ENCODE results near the gene RAB4A. TPM values are rescaled to one million over a fixed set of nuclear protein-coding genes. Genes with fewer than 3 reads are reported as not detected.

RAB4A gene
- total and polyA plus RNA-seq, 2 of the 4 experiments (the other 2 are of a cell fraction): 25.6 to 26.2 TPM

GRCh38 chr1:229288516-229288915 lies 17.6 kb downstream of the RAB4A start:
- Histone ChIP-seq H2AK5ac (ENCODE audit: low read depth, low read length) (no peak overlapping the region), H3K9ac (ENCODE audit: low read depth, low read length) (no peak overlapping the region), H3K36me3 (ENCODE audit: control insufficient read depth, insufficient read depth, low read length) (peaks cover 12% of the 10 kb centered on the region), H3K18ac (ENCODE audit: low read depth, low read length) (no peak overlapping the region), H2BK120ac (ENCODE audit: low read depth, low read length) (no peak overlapping the region), H4K8ac (ENCODE audit: low read depth in 2 of 2, low read length in 2 of 2) (no peak overlapping the region), H2AK9ac (replicated peaks; ENCODE audit: low read depth, low read length, poor library complexity) (no peak overlapping the region), H4K20me1 (ENCODE audit: insufficient read depth, low read length) (peaks cover 13% of the 10 kb centered on the region; the same call in 1 of the 2 replicates), H3K23ac (ENCODE audit: low read depth, low read length) (no peak overlapping the region), H3K4me2 (ENCODE audit: low read depth, low read length) (no peak overlapping the region), H3K27ac (ENCODE audit: insufficient read depth, low read length) (no peak overlapping the region), H3K79me1 (ENCODE audit: low read depth in 1 of 2, low read length in 2 of 2) (peaks cover 20 to 54% of the 10 kb centered on the region in 2 experiments), H3K56ac (ENCODE audit: extremely low read depth, insufficient read depth, low read length) (no peak overlapping the region), H3K4ac (ENCODE audit: low read depth, low read length) (no peak overlapping the region), H2BK5ac (ENCODE audit: low read depth, low read length, poor library complexity, severe bottlenecking) (no peak overlapping the region), H3K4me1 (ENCODE audit: control insufficient read depth, insufficient read depth, low read length) (peaks cover 9% of the 10 kb centered on the region), H4K5ac (ENCODE audit: low read depth, low read length) (no peak overlapping the region), H3K4me3 (ENCODE audit: insufficient read depth, low read depth, low read length) (no peak overlapping the region), H2AFZ (replicated peaks; ENCODE audit: low read length, poor library complexity) (no peak overlapping the region), H2BK20ac (ENCODE audit: low read depth, low read length) (no peak overlapping the region), H3K9me3 (ENCODE audit: control insufficient read depth, insufficient read depth, low read length) (no peaks in the 10 kb centered on the region), H4K91ac (ENCODE audit: insufficient read depth, low read depth, low read length) (no peak overlapping the region), H3K27me3 (ENCODE audit: control insufficient read depth, insufficient read depth, low read length) (no peaks in the 10 kb centered on the region), H2BK15ac (ENCODE audit: low read depth, low read length) (no peak overlapping the region), H3K9me1 (ENCODE audit: insufficient read depth, low read length) (peaks cover 6% of the 10 kb centered on the region; the same call in 1 of the 2 replicates), H3K14ac (replicated peaks; ENCODE audit: low read depth, low read length) (no peak overlapping the region)
- ATAC-seq (ENCODE audit: low read depth) (no peak), DNase-seq (no peak)
- CTCF ChIA-PET: interaction anchor here (1.0 kb wide), 1 partner anchor 10 kb away, joined by 4 read pairs; no protein-coding TSS in a partner anchor
- WGBS, 2 experiments (ENCODE audit: extremely low coverage in 2 of 2, insufficient read length in 1 of 2): no CpG with 5 or more reads among the region's 1 CpG
- POLR2A ChIA-PET (ENCODE audit: unreplicated experiment): no interaction called here
- intact Hi-C loops (cut with micrococcal nuclease): no loop called here
- dilution Hi-C loops (cut with HindIII; ENCODE audit: low sequenced_read_pairs, unreplicated experiment): no loop called here
- TF ChIP-seq SMC3 (IDR thresholded peaks at IDR 0.05; ENCODE audit: low read depth, low read length): no peak
- no peak for TF ChIP-seq BHLHE40 (IDR thresholded peaks at IDR 0.05; ENCODE audit: low read depth, low read length)
- TF ChIP-seq RCOR1 (IDR thresholded peaks at IDR 0.05; ENCODE audit: insufficient replicate concordance, low read length): no peak
- TF ChIP-seq CHD1 (IDR thresholded peaks at IDR 0.05; ENCODE audit: low read depth, low read length): no peak
- TF ChIP-seq USF2 (IDR thresholded peaks at IDR 0.05; ENCODE audit: low read depth, low read length): no peak
- TF ChIP-seq POLR2A (IDR thresholded peaks at IDR 0.05; ENCODE audit: low read depth, low read length): no peak
- TF ChIP-seq CEBPB (IDR thresholded peaks at IDR 0.05; ENCODE audit: low read depth, low read length): no peak
- TF ChIP-seq CTCF (conservative IDR thresholded peaks at IDR 0.05; ENCODE audit: low read depth, low read length): no peak
- TF ChIP-seq NFE2L2 (IDR thresholded peaks at IDR 0.05; ENCODE audit: low read depth, low read length): no peak
- TF ChIP-seq MAFK (IDR thresholded peaks at IDR 0.05; ENCODE audit: low read depth, low read length): no peak
- no peak for TF ChIP-seq ELK1 (IDR thresholded peaks at IDR 0.05; ENCODE audit: borderline replicate concordance, low read depth, low read length)
- no peak for TF ChIP-seq RAD21 (IDR thresholded peaks at IDR 0.05; ENCODE audit: low read length)
- TF ChIP-seq MXI1 (IDR thresholded peaks at IDR 0.05; ENCODE audit: borderline replicate concordance, low read depth, low read length): no peak
- BruUV-seq (replicated peaks): no TSS peak
- in situ Hi-C loops (cut with MboI; ENCODE audit: low sequenced_read_pairs): no loop called here

Data from IMR-90 (cell line).